NCI-H2171 treated with DMSO at 0.1 percent for 48 hours (cell line): ENCODE measurements around the gene TBX4.

ENCODE experiments used
- DNase-seq: peaks from one replicate; lab custom pipeline; 2025; lab: John Stamatoyannopoulos, UW

The TBX4 gene

DNA sequence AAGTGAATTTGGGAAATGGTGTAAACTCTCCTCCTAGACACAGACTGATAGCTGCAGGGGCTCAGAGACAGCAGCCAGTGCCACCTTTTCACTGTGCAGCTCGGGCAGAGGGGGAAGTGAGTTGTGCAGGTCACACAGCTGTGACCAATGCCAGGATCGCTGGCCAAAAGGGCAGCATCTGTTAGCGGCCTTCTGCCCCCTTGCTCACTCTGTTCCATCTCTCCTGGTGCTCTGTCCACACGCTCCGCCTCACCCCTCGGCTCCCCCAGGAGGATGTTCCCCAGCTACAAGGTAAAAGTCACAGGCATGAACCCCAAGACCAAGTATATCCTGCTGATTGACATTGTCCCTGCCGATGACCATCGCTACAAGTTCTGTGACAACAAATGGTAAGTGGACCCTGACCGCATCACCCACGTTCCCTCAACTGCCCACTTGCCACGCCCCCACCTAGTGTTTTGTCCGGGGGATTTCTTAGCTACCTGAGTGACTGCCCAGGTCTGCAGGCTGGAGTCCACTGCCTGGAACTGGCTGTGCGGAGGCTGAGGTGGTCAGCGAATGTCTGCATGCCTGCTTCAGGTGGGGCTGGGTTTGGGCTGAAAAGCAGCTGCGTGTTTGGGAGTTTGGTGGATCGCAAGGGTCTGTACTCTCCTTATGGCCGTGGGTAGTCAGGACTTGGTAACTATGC lies 13.5 kb downstream of the TBX4 start:
- no peak for DNase-seq

GRCh38 chr17:61466246-61466645 lies 14.0 kb downstream of the TBX4 start:
- DNase-seq, result no peak

- no peak for DNase-seq
These were observed 15.4 kb downstream of the TBX4 start for GRCh38 chr17:61467416-61468262.

DNA sequence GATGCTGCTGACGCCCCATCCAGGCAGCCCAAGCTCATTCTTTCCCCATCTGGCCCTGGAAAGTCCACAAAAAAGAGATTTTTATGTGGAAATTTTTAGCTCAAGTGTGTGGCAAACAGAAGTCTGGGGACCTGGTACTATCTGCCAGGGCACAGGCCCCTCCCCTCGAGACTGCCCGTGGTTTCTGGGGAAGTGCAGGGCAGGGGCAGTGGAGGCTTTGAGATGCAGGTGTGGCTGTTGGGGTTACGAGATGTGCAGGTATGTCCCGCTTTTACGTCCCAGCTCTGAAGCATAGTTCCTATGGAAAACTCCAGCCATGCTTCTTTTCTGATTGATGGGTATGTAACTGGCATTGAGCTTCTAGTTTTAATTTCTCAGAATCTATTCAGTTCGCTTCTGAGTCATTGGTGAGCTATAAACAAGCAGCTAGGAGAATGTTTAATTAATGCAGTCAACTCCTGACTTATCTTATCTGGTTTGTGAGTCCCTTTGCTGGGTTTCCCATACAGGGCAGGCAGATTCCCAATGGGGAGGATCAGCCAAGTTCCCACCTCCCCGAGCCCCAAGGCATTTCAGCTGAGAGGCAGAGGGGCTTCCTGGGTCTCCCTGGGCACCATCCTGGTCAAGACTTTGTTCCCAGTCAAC lies 16.2 kb downstream of the TBX4 start:
- DNase-seq, result no peak

GRCh38 chr17:61469474-61469873 lies 17.3 kb downstream of the TBX4 start:
- no peak for DNase-seq

DNA sequence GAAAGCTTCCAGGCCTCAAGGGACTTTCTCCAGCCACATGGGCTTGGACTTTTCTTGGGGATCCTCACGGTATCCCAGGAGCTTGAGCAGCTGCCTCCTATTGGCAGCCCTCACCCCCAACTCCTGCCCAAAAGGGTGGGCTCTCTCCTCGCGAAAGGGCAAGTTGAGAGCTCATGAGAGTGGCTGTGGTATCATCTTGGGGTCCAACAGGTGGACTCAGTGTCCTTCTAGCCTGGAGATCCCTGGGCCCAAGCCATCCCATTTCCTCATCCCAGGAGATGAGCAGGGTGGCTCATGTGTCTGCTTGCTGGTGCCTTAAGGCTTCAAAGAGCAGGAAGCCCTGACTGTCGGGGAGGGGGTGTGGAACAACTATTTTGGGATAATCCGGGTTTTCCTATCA lies 17.7 kb downstream of the TBX4 start:
- no peak for DNase-seq

GRCh38 chr17:61470530-61471136 lies 18.4 kb downstream of the TBX4 start:
- DNase-seq, result no peak

DNA sequence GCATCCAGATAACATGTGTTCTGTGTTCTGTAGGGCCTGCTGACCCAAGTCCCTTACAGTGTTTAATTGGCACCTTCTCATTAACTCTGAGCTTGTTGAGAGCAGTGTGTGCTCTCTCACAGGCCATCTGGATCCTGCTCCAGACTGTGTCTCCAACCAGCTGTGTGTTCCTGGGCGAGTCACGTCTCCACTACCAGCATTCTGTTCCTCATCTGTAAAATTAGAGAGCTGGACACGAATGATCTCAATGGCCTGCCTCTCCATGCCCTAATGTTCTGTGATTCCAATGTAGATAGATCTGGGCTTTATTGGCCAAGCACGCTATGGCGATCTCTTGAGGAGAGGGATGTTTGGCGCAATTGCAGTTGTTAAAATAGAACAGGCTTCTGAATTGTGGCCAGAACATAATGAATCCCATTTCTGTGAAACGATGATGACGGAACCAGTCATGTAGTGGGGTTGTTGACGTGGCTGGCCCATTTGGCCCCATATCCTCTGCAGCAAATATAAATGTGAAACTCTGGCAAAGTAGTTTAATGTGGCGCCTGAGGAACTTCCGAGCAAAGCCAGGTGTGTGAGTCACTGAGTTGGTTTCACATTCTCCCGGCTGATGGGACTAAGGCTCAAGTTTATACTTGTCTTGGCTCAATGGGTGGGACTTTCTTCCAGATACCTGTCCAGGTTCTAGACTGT lies 22.2 kb downstream of the TBX4 start:
- no peak for DNase-seq

DNA sequence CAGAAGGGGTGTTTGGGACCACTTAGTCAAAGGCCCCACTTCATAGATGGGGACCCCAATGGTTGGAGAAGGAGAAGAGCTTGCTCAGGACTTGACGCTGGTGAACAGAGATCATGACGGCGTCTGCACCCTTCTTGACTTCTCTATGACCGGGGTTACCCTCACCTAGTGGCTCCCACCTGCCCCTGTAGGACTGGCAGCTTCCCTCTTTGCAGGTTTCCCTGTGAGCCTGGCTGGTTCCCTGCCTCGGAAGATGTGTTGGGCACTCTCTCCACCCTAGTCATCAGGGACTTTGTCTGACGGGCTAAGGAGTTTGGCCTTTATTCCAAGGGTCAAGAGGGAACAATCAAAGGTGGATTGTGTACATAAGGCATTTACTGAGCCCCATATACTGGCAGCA lies 22.7 kb downstream of the TBX4 start:
- DNase-seq, result no peak

DNA sequence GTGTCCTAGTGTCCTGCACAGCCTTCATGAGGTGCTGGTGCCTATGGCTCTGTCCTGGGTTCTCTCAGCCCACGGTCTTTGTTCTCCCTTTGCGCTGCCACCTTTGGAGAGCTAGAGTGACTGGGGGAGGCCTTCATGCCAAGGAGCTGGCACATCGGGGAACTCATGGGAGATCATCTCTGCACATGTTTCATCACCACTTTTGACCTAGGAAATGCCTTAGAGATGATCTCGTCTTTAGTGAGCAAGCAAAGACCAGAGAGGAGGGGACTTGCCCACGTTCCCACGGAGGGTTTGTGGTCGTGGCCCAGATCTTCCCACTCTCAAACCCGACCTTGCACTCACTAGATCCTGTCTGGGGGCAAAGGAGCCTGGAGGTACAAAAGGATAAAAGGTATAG lies 23.5 kb downstream of the TBX4 start:
- no peak for DNase-seq

DNA sequence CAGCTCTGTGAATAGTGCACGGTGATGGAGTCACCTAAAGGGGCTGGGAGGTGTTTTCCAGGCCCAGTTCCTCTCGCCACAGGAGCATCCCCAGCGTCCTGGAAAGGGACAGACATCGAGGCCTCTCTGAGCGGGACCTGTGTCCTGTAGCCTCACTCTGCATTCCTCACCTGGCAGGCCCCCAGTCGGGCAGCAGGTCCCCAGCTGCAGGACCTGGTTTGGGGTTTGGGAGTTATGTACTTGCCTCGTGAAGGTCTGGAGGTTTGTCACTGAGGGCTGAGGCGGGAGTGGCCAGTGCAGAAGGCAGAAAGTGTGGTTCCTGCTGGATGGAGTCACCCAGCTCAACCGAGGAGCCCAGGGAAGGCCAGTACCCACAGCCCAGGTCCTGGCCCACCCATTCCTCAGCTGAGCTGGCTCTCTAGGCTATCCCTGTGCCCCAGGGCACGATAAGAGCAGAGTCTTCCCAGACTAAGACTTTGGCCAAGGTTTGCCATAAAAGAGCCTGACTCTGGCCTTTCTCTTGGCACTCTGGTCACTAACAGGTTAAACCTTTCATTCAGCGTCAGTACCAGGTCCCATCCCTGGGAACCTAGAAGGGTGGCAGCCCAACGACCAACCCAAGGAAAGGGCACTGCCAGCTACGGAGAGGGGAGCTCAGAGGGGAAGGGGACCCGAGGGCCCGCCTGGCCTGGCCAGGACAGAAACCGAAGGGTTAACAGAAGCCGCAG lies 24.4 kb downstream of the TBX4 start:
- no peak for DNase-seq

DNA sequence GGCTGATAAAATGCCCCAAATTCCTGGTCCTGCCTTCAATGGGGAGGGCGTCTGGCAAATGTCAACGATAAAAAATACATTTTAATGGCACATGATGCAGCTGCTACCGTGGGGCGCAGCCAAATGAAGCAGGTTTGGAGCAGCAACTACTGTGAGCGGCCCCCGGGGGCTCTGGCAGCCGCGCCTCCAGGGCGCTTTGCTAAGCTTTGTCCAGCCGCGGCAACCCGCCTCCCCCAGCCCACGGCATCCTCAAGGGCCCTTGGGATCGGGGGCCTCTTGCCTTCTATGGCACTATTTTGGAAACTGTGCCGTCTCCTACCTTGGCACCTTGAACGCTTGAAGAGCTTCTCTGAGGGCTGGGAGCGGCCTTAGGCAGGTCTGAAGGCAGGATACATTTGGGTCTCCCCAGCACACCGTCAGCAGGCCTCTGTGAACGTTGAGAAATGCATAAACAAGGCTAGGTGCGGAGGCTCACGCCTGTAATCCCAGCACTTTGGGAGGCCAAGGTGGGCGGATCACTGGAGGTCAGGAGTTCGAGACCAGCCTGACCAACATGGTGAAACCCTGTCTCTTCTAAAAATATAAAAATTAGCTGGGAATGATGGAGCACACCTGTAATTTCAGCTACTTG lies 25.1 kb downstream of the TBX4 start:
- no peak for DNase-seq

GRCh38 chr17:61478026-61478789 lies 26.0 kb downstream of the TBX4 start:
- DNase-seq, result no peak

DNA sequence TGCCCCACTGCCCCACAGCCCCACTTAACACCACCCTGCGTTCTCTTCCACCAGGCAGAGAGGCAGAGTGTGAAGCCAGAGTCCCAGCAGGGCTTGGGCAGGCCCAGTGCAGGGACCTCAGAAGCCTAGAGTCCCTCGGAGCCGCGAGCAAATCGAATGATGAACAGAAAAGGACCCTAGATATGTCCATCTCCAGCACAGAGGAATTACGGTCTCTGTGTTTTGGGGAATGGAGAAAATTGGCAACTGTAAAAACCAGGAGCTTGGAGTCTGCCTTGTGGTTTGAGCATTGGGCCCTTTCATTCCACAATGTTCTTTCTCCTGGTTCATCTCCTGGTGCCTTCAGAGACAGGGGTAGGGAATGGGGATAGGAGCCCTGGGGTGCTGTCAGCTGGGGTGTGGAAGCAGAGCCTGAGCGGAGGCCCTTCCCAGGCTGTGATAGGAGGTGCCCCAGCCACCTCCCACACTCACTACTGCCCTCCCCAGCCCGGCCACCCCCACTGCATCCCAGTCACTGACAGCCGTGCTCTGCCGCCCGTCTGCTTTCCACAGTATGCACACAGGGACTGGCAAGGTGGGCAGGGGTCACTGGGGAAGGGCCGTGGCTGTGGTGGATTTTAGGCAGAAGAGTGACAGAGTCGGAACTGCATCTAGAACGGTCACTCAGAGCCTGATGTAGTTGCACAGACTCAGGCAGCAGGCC lies 26.7 kb downstream of the TBX4 start:
- no peak for DNase-seq

GRCh38 chr17:61479493-61480413 lies 27.5 kb downstream of the TBX4 start:
- DNase-seq, result no peak

GRCh38 chr17:61480414-61480807 lies 28.2 kb downstream of the TBX4 start:
- DNase-seq, result no peak

DNA sequence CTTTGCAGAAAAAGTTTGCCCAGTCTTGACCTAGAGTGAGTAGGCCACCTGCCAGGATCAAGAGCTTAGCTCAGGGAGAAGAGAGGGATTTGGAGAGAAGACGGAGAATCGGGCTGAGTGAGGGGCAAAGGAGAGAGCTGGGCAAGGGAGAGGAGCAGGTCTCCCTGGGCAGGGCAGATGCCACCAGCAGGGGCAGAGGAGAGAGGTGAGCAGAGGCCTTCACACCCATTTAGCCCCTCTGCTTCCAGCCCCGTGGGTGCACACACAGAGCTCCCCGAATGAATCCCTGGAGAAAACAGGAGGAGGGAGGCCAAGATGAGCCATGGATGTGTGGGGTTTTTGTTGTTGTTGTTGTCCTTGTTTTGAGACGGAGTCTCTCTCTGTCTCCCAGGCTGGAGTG lies 29.2 kb downstream of the TBX4 start:
- DNase-seq, result no peak

DNA sequence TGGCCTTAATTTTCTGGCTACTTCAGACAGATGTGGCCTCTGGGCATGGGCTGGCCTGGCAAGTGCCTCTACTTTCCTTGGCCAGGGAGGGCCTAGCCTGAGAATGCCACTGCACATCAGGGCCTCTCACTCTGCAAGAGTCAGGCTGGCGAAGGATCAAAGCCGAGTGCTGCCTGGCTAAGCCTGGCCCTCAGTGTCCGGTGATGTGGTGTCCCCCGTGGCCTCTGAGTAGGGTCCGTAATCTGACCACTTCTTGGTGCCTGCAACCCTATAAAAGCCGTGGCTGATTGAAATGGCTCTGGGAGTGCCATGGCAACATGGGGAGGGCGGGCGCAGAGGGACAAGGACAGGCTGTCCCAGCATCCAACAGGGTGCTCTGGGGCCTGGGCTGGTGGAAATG lies 30.2 kb downstream of the TBX4 start:
- no peak for DNase-seq

DNA sequence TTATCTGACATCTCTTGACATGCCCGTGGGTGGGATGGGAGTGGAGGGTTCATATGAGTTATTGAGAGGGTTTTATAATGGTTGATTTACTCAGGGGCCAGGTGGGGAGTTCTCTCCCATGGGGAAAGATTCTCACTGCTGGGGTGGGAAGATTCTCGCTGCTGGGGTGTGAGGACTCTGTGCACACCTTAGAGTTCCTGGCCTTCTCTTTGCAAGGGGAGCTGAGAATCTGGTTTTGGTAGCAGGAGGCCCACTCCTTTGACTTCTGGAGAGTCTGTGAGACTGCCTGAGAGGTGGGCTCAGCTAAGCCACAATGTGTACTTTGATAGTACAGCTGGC lies 31.5 kb downstream of the TBX4 start:
- DNase-seq, result peak; percentile 79
